ENCODE measurements around the gene TBX18. TPM values are rescaled to one million over a fixed set of nuclear protein-coding genes. Genes with fewer than 3 reads are reported as not detected.

TBX18 gene
- total RNA-seq, 1 donor from 2014 or later = 0.23 TPM

DNA sequence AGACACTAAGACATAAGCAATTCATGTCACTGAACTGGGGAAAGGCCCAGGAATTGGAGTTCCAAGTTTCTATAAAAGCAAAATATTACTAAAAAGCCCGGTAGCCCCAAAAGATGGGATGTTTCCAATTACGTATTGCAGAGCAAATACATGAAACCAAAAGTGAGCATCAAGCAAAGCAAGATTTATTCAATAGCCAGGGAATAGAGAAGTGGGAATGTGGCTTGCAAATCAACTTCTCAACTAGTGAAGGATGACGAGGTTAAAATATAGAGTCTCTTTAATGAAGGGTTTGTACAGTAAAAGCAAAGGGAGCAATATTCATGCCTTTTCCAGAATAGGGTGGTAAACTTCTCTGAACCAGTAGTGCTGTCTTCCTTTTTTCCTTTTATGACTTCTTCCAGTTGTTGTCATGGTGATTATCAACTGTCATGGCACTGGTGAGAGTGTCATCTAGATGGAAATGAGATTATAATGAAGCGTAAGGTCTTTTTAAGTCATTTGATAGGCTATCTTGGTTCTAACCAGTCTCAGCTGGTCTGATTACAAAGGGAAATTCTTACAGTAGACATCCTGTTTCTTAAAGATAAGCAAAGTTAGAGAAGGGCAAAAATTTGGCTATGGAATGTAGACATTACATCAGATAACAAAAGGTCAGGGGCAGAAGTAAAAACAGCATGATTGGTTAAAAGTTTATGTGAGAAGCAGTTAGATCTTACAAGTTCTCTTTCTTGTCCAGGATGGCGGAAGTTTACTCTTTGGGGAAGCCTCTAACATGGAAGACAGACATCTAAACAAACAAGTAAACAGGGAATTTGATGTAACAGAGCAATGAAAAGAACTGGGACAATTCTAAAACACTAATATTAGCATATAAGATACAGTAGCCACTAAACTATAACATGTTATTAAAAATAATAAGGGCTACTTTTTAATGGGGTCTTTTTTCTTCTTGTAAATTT, 96.9 kb downstream of the TBX18 start:
- no peak for DNase-seq (ENCODE audit: low read depth)
- no peak overlapping the region for H3K4me3 ChIP-seq (ENCODE audit: low read depth, low read length)
- TF ChIP-seq, protein P1, sequence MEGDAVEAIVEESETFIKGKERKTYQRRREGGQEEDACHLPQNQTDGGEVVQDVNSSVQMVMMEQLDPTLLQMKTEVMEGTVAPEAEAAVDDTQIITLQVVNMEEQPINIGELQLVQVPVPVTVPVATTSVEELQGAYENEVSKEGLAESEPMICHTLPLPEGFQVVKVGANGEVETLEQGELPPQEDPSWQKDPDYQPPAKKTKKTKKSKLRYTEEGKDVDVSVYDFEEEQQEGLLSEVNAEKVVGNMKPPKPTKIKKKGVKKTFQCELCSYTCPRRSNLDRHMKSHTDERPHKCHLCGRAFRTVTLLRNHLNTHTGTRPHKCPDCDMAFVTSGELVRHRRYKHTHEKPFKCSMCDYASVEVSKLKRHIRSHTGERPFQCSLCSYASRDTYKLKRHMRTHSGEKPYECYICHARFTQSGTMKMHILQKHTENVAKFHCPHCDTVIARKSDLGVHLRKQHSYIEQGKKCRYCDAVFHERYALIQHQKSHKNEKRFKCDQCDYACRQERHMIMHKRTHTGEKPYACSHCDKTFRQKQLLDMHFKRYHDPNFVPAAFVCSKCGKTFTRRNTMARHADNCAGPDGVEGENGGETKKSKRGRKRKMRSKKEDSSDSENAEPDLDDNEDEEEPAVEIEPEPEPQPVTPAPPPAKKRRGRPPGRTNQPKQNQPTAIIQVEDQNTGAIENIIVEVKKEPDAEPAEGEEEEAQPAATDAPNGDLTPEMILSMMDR (conservative IDR thresholded peaks at IDR 0.05; ENCODE audit: low read depth, low read length) = no peak

DNA sequence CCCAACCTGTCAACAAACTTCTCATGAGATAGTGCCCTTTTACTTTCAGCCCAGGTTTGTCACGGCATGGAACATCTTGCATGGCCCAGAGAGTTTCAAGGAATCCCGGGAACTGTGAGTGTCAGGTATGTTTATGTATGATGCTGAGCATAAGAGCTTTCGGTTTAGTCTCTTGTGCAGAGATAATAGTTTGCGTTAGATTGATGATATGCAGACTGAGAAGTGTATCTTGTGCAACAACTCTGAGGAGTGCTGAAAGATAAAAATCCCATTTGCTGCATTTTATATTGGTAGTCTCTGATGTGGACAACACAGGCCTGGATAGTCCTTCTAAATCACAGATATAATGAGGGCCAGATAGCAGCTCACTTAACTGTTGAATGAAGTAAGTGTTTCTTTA, 99.0 kb downstream of the TBX18 start:
- H3K4me3 ChIP-seq (ENCODE audit: low read depth, low read length) = no peak overlapping the region
- TF ChIP-seq, protein P1 (conservative IDR thresholded peaks at IDR 0.05; ENCODE audit: low read depth, low read length) = no peak
- no peak for DNase-seq (ENCODE audit: low read depth)

DNA sequence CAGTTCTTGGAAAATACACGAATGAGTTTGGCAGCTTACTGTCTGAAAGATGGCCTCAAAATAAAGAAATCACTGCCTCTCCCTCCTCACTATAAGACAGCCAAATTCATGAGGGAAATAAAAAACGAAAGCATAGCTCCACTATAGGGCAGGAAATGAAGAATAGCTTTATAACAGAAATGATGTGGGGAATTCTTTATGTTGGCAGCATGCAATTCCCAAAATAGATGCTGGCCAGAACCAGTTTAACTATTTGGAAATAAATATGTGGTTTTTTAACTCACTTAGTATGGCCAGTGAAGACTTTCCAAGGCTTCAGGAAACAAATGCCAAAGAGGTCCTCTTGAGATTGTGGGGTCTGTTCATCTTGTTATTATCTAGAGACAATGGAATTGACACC, 100.5 kb downstream of the TBX18 start:
- no peak for DNase-seq (ENCODE audit: low read depth)
- no peak overlapping the region for H3K4me3 ChIP-seq (ENCODE audit: low read depth, low read length)
- TF ChIP-seq, protein P1 (conservative IDR thresholded peaks at IDR 0.05; ENCODE audit: low read depth, low read length) = no peak

DNA sequence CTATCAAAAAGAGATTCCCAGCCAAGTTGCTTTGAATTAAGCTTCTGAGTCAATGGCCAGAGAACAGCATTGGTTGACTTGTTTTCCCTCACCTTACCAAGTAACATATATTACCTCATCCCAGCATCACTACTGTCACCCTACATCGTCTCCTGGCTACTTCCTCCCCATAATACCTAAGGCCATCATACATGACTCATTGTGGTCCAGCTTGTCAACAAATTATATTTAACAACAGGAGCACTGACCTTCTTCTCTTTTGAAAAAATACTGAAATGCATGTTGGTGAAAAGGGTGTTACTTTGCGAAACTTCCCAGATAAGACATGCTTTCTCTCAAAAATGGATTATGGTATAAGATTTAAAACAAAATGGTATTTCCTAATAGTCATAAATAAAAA, 106.9 kb downstream of the TBX18 start:
- TF ChIP-seq, protein P1 (conservative IDR thresholded peaks at IDR 0.05; ENCODE audit: low read depth, low read length) = no peak
- DNase-seq (ENCODE audit: low read depth) = no peak
- no peak overlapping the region for H3K4me3 ChIP-seq (ENCODE audit: low read depth, low read length)

DNA sequence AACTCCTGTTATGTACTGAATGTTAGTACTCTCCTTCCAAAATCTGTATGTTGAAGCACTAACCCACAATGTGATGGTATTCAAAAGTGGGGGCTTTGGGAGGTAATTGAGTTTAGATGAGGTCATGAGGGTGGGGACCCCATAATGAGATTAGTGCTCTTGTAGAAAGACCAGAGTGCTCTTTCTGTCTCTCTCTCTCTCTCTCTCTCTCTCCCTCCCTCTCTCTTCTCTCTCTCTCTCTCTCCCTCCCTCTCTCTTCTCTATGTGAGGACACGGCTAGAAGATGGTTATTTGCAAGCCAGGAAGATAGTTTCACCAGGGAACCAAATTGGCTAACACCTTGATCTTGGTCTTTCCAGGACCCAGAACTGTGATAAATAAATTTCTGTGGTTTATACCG, 107.4 kb downstream of the TBX18 start:
- TF ChIP-seq, protein P1 (conservative IDR thresholded peaks at IDR 0.05; ENCODE audit: low read depth, low read length) = no peak
- DNase-seq (ENCODE audit: low read depth) = no peak
- no peak overlapping the region for H3K4me3 ChIP-seq (ENCODE audit: low read depth, low read length)

DNA sequence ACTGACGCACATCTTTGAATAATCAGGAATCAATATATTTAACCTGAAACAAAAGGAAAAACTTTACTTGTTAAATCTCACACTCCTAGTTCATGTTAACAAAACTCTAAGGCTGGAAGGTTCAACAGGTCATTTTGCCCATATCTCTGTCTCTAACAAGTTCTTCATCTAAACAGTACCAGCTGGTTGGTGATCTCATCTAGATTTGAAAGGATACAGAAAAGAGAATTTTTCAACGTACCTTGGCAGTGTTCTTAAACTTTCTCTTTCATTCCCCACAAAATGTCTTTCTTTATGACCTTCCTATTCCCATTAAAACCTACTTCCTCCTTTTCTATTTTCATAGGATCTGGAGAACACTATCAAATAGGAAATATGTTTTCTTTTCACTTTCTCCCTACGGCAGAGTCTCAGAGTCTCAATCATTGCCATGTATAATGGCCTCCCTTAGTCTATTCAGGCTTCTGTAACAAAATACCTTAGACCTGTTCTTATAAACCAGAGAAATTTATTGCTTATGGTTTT, 111.3 kb downstream of the TBX18 start:
- H3K4me3 ChIP-seq (ENCODE audit: low read depth, low read length) = no peak overlapping the region
- TF ChIP-seq, protein P1 (conservative IDR thresholded peaks at IDR 0.05; ENCODE audit: low read depth, low read length) = no peak
- DNase-seq (ENCODE audit: low read depth) = no peak
